ENCODE results near the gene HMGCS2. TPM values are rescaled to one million over a fixed set of nuclear protein-coding genes. Genes with fewer than 3 reads are reported as not detected.

Gene HMGCS2
- total RNA-seq, 1 donor from 2014 or later: 105 TPM

DNA sequence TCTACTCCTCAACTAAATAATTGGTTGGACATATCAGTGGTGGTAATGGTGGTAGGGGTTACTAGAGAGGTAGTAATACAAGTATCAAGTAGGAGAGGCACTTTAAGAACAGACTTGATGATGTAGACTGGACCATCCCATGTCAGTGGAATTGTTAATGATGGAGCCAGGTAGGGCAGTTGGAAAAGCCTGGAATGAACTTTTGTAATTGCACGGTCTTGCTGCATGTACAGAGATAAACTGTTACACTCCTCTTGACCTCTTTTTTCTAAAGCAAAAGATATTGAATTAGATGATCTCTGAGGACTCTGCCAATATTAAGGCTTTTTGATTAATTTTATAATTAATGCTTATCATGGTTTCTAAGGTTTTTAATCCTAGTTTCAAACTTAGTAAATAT lies 5.8 kb downstream of the HMGCS2 start:
- no peak for DNase-seq (ENCODE audit: low spot score, unreplicated experiment)
- H3K36me3 Mint-ChIP-seq (ENCODE audit: insufficient read depth): peaks cover 19% of the 10 kb centered on the region
- TF ChIP-seq, protein P1, sequence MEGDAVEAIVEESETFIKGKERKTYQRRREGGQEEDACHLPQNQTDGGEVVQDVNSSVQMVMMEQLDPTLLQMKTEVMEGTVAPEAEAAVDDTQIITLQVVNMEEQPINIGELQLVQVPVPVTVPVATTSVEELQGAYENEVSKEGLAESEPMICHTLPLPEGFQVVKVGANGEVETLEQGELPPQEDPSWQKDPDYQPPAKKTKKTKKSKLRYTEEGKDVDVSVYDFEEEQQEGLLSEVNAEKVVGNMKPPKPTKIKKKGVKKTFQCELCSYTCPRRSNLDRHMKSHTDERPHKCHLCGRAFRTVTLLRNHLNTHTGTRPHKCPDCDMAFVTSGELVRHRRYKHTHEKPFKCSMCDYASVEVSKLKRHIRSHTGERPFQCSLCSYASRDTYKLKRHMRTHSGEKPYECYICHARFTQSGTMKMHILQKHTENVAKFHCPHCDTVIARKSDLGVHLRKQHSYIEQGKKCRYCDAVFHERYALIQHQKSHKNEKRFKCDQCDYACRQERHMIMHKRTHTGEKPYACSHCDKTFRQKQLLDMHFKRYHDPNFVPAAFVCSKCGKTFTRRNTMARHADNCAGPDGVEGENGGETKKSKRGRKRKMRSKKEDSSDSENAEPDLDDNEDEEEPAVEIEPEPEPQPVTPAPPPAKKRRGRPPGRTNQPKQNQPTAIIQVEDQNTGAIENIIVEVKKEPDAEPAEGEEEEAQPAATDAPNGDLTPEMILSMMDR (IDR thresholded peaks at IDR 0.05; ENCODE audit: unreplicated experiment): no peak
- H3K9me3 Mint-ChIP-seq (ENCODE audit: low read depth): no peaks in the 10 kb centered on the region
- H3K27ac Mint-ChIP-seq: no peak overlapping the region
- H3K4me3 Mint-ChIP-seq (ENCODE audit: low read depth): no peak overlapping the region
- H3K27me3 Mint-ChIP-seq: no peaks in the 10 kb centered on the region
- H3K4me1 Mint-ChIP-seq (ENCODE audit: low read depth): peaks cover 27% of the 10 kb centered on the region

DNA sequence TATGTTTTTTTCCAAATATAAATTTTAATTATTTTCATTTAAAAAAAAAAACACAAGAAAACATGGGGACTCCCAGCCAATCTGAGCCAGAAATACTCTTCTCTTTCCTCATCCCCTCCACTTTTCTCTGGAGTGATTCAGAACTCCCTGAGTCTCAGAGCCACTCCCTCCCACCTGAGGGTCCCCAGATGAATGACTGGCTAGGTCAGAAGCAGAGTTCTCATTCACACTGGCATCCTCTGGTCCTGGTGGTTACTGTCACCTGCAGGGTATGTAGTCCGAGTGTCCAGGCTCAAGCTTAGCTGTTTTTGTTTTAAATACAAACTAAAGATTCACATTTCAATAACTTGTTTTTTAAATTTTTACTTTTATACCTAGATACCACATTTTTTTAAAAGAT lies 6.3 kb downstream of the HMGCS2 start:
- H3K27ac Mint-ChIP-seq: no peak overlapping the region
- no peak for DNase-seq (ENCODE audit: low spot score, unreplicated experiment)
- peaks cover 19% of the 10 kb centered on the region for H3K36me3 Mint-ChIP-seq (ENCODE audit: insufficient read depth)
- TF ChIP-seq, protein P1 (IDR thresholded peaks at IDR 0.05; ENCODE audit: unreplicated experiment): no peak
- no peaks in the 10 kb centered on the region for H3K9me3 Mint-ChIP-seq (ENCODE audit: low read depth)
- no peak overlapping the region for H3K4me3 Mint-ChIP-seq (ENCODE audit: low read depth)
- peaks cover 25% of the 10 kb centered on the region for H3K4me1 Mint-ChIP-seq (ENCODE audit: low read depth)
- no peaks in the 10 kb centered on the region for H3K27me3 Mint-ChIP-seq

DNA sequence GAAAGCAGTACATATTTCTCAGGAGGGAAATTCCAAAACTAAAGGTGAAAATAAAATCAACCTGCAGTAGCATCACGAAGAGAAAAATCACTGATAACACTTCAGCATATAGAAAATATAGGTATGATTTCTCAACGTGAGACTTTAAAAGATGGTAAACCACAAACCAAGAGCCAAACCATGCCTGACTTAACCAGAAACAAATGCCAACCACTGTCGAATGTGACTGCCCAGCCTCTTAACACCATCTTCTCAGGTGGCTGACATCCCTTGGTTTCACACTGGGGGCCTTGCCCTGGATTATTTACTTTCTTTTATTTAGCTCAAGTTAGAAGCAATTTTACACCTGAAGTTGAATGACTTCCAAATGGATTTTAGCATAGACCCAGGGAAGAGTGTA lies 10.1 kb downstream of the HMGCS2 start:
- Mint-ChIP-seq H3K36me3 (ENCODE audit: insufficient read depth) (peaks cover 16% of the 10 kb centered on the region), H3K4me1 (ENCODE audit: low read depth) (peaks cover 4% of the 10 kb centered on the region)
- no peak for DNase-seq (ENCODE audit: low spot score, unreplicated experiment)

DNA sequence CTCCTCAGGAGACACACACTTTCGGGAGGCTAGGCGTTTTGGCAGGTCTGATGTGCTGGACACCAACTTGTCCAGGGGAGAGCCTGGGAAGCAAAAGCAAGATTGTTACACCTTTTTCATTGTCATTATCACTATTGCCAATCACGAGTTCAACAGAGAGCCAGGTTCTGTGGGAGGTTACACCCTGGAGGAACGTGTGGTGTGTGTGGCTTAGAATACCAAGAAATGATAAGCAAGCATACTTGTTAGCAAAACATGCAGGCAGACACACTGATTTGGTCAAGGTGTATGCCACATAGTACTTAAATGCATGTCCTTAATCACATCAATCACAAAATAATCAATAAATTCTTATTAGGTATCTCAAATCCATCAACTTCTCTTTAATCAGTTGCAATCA lies 16.1 kb downstream of the HMGCS2 start:
- H3K36me3 Mint-ChIP-seq (ENCODE audit: insufficient read depth): peaks cover 32% of the 10 kb centered on the region
- peaks cover 8% of the 10 kb centered on the region for H3K4me1 Mint-ChIP-seq (ENCODE audit: low read depth)
- no peak for DNase-seq (ENCODE audit: low spot score, unreplicated experiment)
- H3K9me3 Mint-ChIP-seq (ENCODE audit: low read depth): no peaks in the 10 kb centered on the region
- TF ChIP-seq, protein P1 (IDR thresholded peaks at IDR 0.05; ENCODE audit: unreplicated experiment): no peak
- H3K27ac Mint-ChIP-seq: no peak overlapping the region
- H3K27me3 Mint-ChIP-seq: no peaks in the 10 kb centered on the region
- H3K4me3 Mint-ChIP-seq (ENCODE audit: low read depth): no peak overlapping the region

More for the DNA sequence above, 10.1 kb downstream of the HMGCS2 start:
- no peak overlapping the region for H3K27ac Mint-ChIP-seq
- no peak overlapping the region for H3K4me3 Mint-ChIP-seq (ENCODE audit: low read depth)
- TF ChIP-seq, protein P1 (IDR thresholded peaks at IDR 0.05; ENCODE audit: unreplicated experiment): no peak
- no peaks in the 10 kb centered on the region for H3K27me3 Mint-ChIP-seq
- no peaks in the 10 kb centered on the region for H3K9me3 Mint-ChIP-seq (ENCODE audit: low read depth)

DNA sequence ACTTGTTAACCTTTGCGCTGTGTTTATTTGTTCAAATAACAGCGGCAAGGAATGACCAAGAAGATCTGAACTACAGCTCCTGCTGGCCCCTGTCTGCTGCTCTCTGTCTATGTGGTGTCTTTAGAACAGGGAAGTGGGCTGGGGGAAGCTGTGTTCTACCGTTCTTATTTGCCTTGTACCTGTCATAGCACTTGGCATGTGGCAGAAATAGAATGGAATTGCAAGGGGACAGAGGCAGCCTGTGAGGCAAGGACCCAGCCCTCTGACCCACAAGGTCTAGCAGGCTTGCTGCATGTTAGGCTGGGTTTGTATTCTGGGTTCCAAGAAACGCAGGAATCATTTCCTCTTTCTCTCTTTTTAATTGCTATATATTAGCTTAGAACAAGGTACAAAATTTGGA lies 20.7 kb downstream of the HMGCS2 start:
- Mint-ChIP-seq H3K27ac (no peak overlapping the region), H3K9me3 (ENCODE audit: low read depth) (no peaks in the 10 kb centered on the region), H3K4me3 (ENCODE audit: low read depth) (no peak overlapping the region), H3K27me3 (no peaks in the 10 kb centered on the region), H3K4me1 (ENCODE audit: low read depth) (peaks cover 20% of the 10 kb centered on the region), H3K36me3 (ENCODE audit: insufficient read depth) (peaks cover 32% of the 10 kb centered on the region)
- TF ChIP-seq, protein P1 (IDR thresholded peaks at IDR 0.05; ENCODE audit: unreplicated experiment): no peak
- no peak for DNase-seq (ENCODE audit: low spot score, unreplicated experiment)
